Stimulated activated CD8-positive, alpha-beta memory T cell treated with anti-CD3 and anti-CD28 coated beads, Interleukin-12 subunit alpha, Interleukin-12 subunit beta, amount 100 ng/mL, for 24 hours (primary cell): ENCODE results near the gene REXO1.

ENCODE experiments used
- DNase-seq: peaks from one replicate; pipeline ENCODE4 v3.0.0-alpha.2; 2020; ENCODE audit errors: extremely low read depth

Gene REXO1

DNA sequence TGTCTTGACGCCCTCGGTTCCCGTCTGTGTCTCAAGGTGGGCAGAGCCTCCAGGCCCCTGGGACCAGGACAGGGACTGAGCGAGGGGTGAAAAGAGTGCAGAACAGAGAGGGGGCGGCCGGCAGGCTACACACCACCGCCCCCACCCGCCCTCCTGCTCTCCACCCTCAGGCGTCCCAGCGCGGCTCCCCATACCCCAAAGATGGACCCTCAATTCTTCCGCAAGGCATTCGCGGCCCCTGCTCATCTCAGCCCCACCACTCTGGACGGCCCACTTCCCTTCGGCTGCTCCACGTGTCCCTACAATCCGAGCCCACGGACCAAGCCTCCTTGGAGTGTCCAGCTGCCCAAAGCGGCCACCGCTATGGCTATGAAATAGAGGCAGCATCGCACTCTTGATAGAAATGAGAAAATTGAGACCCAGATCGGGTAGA, 13.3 kb upstream of the REXO1 start:
- DNase-seq, result no peak

DNA sequence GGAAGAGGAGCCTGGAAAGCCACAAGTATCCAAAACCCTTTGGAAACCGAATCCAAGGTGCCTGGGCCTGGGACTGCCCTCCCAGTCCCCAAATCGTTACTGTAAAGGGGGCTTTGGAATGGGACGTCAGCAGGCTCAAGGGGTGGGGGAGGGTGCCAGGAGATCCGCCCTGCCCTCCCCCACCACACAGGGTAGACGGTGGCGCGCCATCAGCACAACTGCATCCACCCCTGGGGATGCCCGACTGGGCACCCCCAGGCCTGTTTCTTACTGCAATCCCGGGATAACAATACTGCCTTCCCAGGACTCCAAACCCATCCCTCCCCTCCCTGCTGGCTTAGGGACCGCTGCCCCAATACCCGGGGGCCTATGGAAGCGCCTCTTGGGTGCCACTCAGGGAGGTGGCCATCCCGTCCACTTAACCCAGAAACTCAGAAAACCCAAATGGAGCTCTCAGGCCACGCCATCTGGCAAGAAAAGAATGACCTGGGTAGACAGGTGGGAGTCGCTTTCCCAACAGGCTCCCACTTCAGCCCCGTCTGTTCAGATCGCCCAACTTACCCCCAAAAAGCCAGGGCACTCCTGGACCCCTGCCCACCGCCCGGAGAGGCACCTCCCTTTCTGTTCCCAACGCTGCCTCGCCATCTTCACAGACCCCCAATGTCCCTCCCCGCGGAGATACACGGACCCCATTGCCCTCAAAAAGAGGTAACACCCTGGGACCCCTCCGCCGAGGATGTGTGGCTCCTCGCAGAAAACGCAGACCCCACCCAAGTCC, 12.7 kb upstream of the REXO1 start:
- DNase-seq, result no peak

DNA sequence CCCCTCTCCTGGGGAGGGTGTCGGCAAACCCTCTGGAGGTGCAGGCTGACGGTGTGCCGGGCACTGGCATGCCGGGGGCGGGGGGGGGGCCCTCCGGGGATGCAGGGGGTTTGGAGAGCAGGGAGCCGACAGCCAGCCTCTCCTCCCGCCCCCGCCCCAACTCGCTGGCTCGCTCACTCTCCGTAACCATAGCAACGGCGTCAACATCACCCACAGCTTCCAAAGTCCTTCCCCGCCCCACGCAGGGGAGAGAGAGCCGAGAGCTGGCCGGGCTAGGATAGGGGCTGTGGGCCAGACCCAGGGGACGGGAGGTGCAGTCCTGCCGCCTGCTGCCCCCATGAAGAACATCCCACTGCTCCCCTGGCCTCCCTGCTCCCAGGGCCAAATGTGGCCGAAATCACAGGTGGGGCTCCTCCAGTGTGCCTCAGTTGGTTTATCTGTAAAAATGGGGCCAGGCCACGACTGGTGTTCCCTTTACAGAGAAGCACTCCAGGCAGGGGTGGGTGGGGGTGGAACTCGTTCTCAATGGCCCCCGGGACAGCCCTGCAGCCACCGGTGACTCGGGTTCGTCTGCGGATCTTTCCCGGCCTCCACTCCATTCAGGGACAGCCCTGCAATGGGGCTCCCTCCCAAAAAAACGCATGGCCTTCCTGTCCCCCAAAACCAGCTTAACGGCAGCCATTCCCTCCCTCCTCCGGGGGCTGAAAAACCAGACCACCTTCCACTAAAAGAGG, 11.9 kb upstream of the REXO1 start:
- DNase-seq, result no peak

DNA sequence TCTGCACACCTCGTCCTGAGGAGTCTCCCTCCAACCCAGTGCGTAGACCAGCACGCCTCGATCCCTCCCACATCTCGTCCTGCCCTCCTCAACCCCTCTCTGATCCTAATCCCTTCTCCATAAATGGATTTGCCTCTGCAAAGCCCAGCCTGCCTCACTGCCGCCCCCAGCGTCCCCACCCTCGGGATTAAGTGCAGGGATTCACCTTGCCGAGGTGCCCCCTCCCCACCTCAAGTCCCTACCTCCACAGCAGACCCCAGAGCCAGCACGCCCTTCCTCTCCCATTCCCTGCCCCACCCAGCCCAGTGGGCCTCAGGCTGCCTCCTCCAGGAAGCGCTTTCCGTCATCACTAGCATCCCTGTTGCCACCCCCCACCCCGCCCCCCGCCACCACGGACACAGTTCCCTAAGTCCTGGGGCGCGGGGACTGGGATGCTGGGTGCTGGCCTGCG, 11.1 kb upstream of the REXO1 start:
- no peak for DNase-seq

DNA sequence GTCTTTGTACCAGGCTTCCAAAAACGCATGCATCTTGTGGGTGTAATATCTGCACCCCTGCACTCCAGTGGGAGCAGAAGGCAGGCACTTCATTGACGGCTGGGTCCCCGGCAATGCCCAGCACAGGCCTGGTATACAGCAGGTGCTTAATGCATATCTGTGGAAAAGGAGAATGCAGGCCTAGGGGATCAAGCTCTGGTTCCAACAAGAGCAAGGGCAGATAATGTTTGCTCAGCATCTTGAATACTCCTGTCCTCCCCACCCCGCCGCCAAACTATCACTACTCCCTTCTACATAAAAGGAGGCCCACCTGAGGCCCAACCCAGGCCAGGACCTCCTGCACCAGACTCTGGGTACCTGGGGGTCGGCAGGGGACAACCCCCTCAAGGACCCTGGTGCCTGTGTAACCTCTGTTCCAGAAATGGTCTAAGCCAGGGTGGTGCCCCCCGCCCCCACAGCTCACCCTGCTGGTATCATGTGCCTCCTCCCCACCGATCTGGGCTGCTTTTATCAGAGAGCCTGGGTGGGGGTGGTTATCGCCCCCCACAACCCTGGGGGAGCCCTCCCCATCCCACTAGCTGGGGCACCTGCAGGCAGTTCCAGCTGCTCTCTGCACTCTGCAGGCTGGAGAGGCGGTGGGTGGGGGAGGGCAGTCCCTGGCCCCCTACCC, 10.3 kb upstream of the REXO1 start:
- DNase-seq, result no peak

DNA sequence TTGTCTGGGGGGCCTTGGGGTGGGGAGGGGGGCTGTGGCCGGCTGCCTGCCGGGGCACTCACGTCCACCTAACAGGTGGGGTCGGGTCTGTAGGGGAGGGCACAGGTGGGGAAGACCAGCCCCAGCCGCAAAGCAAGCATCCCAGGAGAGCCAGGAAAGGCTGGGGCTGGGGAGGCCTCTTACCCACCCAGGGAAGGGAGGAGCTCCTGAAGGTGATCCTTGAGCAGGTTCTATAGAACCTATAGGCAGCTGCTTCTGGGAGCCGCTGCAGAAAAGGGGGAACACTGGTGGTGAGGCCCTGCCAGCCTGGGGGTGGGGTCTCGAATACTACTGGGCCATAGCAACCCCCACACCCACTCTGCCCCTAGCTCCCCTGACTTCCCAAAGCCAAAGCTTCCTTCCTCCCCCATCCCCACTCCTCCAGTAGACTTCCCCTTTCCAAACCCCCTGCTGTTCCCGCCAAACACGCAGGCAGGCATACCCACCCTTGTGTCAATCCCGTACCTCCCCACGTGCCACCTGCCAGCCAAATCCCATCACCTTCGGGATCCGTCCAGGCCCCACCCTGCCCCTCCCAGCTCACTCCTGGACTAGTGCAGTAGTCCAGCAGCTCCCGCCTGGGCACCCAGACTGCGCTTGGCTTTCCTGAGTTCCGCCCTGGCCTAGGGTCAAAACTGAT, 9.5 kb upstream of the REXO1 start:
- no peak for DNase-seq

DNA sequence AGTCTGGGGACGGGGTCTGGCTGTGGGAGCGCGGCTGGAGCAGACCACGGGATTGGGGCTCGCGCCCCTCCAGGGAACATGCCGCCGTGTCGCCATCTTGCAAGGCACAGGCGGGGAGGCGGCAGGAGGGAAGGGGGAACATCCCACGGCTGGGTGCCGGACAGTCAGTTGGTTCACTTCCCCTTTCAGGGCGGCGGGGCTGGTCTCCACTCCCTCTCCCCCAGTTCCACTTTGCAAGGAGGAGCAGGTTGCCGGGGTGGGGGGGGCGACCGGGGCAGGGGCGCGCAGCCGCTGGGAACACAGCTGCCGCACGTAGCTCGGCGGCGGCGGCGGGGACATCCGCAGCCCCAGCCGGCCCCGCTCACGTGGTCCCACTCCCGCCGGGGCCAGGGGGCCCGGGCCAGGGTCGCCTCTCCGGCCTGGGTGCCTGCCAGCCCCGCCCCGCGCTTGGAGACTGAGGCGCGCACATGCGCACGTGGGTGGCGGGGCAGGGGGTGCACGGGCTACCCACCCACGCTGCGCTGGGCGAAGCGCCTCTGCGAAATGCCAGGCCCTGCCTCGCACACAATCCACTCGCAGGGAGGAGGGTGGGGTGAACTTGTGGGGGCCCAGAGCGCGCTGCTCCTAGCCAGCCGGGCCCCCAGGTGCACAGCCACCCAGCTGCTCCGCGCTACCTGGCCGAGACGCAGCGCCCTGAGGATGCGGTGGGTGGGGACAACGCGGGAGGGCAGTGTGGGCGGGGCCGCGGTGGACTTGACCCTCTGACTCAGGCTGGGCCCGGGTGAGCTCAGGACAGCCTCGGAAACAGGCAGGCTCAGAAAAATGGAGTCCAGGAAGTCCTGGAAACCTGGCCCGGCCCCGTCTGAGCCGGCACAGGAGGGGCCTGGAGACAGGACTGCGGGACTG, 8.7 kb upstream of the REXO1 start:
- no peak for DNase-seq

DNA sequence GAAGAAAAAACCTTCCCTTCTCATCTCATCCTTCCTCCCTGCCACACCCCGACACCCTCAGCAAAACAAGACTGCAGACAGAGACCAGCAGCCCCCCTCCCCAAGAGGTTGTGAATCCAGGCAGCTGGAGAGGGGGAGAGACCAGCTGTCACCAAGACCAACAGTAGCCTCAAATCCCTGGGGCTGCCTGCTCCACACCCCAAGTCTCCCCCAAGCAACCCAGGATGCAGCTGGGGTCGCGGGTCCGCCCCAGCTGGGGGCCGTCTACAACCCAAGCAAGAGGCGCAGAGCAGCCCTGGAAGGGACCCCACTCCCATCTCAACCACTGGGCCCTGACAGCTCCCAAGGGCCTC, 8.0 kb upstream of the REXO1 start:
- DNase-seq, result no peak

DNA sequence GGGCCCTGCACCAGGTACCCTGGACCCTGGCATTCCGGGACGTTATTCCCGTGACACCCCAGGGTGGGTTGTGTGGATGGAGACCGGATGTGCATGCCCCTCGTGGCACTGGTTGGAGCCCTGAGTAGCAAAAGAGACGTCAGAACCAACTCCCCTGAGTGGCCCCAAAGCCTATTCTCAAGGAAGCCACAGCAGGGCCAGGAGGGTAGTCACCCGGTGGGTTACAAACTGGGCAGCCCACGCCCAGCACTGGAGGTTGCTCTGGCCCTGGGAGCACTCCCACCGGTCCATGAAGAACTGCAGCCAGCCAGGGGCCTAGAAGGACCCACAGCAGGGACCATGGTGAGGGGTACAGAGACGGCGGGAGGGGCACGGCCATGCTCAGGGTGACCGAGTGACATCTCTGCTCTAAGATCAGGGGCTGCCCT, 7.6 kb upstream of the REXO1 start:
- no peak for DNase-seq

DNA sequence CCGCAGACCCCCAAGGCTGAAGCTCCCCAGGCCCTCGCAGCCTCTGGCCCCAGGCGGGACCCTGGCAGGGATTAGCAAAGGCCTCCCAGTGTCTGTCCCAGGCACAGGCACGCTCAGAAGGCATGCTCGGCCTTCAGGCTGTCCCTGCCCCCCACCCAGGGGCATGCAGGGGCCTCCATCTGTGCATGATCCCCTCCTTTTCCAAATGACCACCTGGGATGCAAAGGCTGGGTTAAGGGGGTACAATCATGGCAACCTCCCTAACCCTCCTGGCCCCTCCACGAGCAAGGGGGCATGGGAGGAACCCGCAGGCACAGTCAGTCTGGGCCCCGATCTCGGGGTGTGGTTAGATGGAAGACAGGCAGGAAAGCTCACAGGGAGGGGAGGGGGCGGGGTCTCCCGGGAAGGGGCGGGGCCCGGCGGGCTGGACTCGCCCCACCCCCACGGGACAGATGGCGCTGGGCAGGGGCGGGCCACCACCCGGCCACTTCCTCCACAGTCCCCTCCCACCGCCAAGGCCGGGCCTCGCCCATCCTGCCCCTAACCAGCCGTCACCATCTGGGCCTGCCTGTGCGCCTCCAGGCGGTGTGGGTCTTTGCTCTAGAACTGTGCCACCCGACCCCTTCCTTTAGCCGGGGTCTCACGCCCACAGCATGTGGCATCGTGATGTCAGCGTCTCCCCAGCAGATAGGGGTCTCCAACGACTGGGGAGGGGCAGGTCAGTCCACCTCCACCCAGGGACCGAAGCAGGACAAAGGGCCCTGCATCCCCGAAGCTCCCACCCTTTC, 7.0 kb upstream of the REXO1 start:
- no peak for DNase-seq

DNA sequence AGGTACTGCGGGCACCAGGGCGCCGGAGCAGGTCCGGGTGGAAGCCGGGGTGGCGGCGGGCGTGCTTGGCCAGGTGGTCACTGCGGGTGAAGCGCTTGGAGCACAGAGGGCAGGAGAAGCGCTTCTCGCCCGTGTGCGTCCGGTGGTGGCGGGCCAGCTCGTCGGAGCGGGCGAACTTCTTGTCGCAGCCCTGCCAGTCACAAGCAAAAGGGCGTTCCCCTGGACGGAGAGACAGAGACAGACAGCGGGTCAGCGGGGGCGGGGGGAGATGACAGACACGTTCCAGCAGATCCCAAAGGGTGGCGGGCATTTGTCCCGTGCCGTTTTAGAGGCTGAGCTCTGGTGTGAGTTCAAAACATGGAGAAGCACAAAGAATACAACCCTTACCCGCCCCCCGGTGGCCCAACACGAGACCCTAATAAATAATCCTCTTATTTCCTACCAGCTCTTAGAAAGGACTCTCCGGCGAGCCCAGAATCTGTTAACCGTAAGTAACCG, 6.3 kb upstream of the REXO1 start:
- no peak for DNase-seq

DNA sequence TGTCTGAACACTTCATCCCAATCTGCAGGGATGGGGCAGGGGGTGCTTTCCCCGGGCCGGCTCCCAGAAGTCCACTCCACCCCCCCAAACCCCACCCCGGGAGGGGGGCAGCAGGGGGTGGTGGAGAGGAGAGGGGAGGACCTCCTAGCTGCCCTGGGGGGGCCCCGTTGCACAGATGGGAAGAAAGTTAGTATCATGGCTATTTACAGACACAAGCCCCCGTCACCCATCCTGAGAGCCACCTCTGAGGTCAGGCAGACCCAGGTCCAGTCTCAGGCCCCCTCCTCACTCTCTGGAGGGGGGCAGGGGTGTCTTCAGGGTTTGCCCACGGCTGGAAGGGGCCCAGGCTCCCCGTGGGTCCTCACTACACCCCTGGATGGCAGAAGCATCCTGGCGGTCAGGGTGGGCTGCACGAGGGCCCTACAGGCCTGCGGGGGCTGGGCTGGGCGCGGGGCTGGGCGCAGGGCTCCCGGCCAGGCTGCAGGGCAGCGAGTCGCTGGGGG, 5.8 kb upstream of the REXO1 start:
- DNase-seq, result no peak

DNA sequence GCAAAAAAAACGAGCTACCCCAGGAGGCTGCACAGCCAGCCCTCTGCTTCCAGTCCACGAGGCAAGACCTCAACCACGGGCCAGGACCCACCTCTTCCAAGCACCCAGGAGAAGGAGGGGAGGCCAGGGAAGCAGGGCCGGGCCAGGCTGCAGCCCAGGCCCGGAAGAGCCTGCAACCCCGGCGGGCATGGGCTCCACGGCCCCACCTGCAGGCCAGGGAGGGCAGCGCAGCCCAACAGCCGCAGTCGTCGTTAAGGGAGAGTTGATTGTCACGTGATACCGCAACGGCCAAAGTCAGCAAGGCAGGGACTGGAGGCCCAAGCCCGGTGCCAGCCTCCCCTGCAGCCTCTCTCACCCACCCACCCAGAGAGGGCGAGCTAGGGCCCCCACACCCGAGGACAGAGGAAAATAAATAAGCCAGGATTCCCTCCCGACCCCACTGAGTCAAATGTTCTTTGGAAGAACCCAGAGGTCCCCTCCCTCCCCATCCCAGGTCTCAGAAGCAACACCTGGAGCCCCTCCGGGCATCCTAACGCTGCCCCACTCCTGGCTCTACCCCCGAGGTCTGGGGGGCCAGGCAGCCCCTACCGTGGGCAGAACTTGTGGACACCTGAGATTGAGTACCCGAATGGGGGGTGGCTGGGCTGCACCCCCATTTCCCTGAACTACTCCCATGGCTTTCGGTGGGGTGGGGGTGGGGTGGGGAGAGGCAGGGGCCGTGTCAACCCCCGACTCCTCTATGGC, 5.2 kb upstream of the REXO1 start:
- no peak for DNase-seq

DNA sequence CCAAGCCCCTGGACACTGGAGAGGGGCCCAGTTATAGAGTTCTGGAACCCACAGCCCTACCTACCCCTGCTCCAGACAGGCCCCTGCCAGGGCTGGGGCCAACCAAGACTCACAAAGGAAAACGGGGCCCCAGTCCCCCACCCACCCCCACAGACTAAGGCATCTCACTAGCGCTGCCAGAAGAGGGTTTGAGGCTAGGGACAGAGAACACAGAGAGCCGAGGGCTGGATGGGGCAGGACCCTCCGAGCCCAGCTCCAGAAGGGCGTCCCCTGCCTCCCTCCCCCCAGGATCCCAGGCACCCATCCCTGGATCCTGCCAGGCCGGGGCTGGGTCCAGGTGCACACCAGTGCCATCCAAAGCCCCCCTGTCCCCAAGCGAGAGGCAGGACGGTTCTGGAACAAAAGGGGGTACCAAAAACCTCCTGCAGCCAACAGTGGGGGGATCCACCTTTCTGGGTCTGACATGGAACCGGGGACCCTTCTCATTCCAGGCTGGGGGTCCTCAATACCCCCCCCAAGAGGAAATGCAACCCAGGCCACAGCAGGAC, 4.4 kb upstream of the REXO1 start:
- no peak for DNase-seq

DNA sequence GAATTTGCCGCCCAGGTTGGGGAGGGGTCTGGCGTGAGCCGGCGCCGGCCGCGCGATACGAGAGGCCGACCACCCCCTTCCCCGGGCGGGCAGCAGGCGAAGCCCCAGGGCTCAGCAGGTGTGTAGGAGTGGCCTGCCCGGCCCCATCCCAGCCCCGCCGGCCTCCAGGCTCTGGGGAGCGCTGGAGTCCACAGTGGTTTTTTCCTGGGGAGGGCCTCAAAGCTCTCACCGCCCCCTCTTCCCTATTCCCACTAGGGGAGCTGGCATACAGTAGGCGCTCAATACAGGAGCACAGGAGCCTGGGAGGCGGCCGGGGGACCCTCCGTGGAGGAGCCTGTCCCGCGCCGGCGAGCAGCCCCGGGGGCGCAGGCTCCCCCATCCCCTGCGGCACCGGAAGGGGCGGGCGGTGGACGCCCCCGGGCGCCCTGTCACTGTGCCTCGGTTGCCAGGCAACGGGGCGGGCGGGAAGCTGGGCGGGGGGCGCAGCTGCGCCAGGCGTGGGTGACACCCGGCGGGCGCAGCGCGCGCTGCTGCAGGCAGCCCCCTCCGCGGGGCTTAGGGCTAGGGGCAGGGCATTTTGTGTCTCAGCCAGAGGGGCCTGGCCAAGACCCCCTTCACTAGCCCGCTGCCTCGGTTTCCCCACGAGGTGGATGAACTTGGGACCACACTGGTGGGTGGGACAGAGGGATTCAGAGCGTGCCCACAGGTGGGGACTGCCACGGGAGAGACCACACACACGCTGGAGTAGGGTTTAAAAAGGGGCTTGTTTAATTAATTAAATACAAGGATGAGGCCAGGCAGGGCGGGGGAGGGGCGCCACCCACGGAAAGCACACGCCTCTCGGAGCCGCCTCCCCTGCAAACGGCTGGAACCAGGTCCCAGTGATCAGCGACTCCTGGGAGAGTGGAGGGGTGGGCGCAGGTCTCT, 3.6 kb upstream of the REXO1 start:
- DNase-seq, result no peak

DNA sequence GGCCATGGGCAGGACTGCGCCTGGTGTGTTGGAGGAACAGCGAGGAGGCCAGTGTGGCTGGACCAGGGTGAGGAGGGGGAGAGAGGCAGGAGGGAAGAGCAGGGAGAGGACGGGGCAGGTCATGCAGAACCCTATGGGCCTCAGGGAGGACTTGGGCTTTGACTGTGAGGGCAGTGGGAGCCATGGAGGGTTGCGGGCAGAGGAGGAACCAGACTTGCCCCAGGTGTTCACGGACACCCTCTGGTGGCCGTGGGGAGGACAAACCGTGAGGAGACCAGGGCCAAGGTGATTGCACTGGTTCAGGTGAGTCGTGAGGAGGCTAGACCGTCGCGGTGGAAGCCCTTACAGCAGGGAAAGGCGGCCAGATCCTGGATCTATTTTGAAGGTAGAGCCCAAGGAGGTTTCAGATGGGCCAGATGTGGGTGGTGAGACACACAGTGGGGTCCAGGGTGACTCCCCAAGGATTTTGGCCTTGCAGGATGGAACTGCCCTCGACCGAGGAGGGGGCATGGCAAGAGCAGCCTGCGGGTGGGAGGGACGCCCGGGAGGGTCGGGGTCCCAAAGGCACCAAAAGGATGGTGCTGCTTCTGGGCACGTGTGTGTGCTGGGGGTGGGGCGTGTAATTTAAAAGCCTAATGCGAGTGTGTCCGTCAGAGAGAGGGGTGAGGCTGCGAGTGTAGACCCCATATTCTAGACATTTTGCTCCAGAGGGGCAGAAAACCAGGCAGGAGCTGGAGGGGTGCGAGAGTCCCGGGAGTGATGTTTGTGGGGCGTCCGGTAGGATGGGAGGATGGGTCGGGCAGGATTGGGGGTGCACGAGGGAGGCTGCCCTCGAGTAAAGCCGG, 2.7 kb upstream of the REXO1 start:
- DNase-seq, result no peak

DNA sequence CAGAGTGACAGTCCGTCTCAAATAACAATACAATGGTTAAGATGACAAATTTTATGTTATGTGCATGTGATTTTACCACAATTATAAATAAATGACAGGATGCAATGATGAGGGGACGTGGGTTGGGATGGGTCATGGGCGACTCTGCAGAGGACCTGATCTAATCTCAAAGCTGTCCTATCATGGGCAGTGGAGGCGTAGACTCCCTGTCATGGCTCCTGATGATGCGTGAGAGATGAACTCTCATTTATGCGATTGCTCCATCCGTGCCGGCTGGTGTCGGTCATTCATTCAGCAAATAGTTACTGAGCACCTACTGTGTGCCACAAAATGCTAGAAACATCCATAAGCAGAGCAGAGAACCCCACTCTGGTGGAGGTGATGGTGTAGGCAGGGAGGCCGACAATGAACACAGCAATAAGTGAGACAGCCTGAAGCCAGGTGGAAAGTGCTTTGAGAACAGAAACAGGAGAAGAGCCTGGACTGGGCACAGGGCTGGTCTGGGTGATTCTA, 1.7 kb upstream of the REXO1 start:
- no peak for DNase-seq
